SK-N-SH treated with all-trans-retinoic acid at 6 μM for 48 hours (cell line): ENCODE data around the gene MUC5AC.

Experiments used
- ATAC-seq: fragments of 200-7000 bp; cut with Tn5 transposase; 3 replicates; pipeline ENCODE4 v1.9.1; 2020; ENCODE audit warnings: mild to moderate bottlenecking, moderate library complexity
- ARNTL ChIP-seq: fragments of 450-650 bp; formaldehyde crosslinking; IDR thresholded peaks from 2 replicates; pipeline ENCODE4 v1.5.0; 2020; ENCODE audit warnings: low read depth, mild to moderate bottlenecking, moderate library complexity, borderline replicate concordance
- BACH2 ChIP-seq: fragments of 250-450 bp; sonication (Bioruptor Pico); IDR thresholded peaks from 2 replicates; pipeline ENCODE4 v1.9.0; 2021; ENCODE audit warnings: mild to moderate bottlenecking, borderline replicate concordance
- CREB5 ChIP-seq: fragments of 250-450 bp; sonication (Bioruptor Pico); IDR thresholded peaks from 2 replicates; pipeline ENCODE4 v1.5.1; 2020; ENCODE audit warnings: low read depth, mild to moderate bottlenecking, moderate library complexity
- CSDC2 ChIP-seq: fragments of 250-450 bp; sonication (Bioruptor Pico); IDR thresholded peaks from 2 replicates; pipeline ENCODE4 v1.5.0; 2020; ENCODE audit warnings: mild to moderate bottlenecking, moderate library complexity
- CSRNP3 ChIP-seq: fragments of 250-450 bp; sonication (Bioruptor Pico); IDR thresholded peaks from 2 replicates; pipeline ENCODE4 v1.5.1; 2021; ENCODE audit warnings: mild to moderate bottlenecking, moderate library complexity
- ESRRG ChIP-seq: fragments of 250-450 bp; sonication (Bioruptor Pico); IDR thresholded peaks from 2 replicates; pipeline ENCODE4 v1.6.1; 2021; ENCODE audit warnings: mild to moderate bottlenecking
- GLIS3 ChIP-seq: fragments of 250-450 bp; sonication (Bioruptor Pico); IDR thresholded peaks from 2 replicates; pipeline ENCODE4 v1.5.0; 2020; ENCODE audit warnings: mild to moderate bottlenecking, moderate library complexity
- ISL1 ChIP-seq: fragments of 250-450 bp; sonication (Bioruptor Pico); IDR thresholded peaks from 2 replicates; pipeline ENCODE4 v2.1.2; 2022; ENCODE audit warnings: mild to moderate bottlenecking, moderate library complexity
- OSR1 ChIP-seq: fragments of 250-450 bp; sonication (Bioruptor Pico); IDR thresholded peaks from 2 replicates; pipeline ENCODE4 v1.8.0; 2022; ENCODE audit warnings: moderate library complexity, mild to moderate bottlenecking, inconsistent platforms
- PATZ1 ChIP-seq: fragments of 250-450 bp; sonication (Bioruptor Pico); IDR thresholded peaks from 2 replicates; pipeline ENCODE4 v1.8.0; 2020; ENCODE audit warnings: mild to moderate bottlenecking, moderate library complexity, borderline replicate concordance
- POU6F1 ChIP-seq: fragments of 250-450 bp; sonication (Bioruptor Pico); IDR thresholded peaks from 2 replicates; pipeline ENCODE4 v1.8.0; 2021; ENCODE audit warnings: low read depth, mild to moderate bottlenecking, moderate library complexity, borderline replicate concordance
- PPARA ChIP-seq: fragments of 250-450 bp; sonication (Bioruptor Pico); IDR thresholded peaks from 2 replicates; pipeline ENCODE4 v1.5.0; 2020; ENCODE audit warnings: mild to moderate bottlenecking, borderline replicate concordance
- SNAI2 ChIP-seq: fragments of 250-450 bp; sonication (Bioruptor Pico); IDR thresholded peaks from 2 replicates; pipeline ENCODE4 v1.5.0; 2020; ENCODE audit warnings: mild to moderate bottlenecking, moderate library complexity
- TOX ChIP-seq: fragments of 250-450 bp; sonication (Bioruptor Pico); IDR thresholded peaks from 2 replicates; pipeline ENCODE4 v1.8.0; 2021; ENCODE audit warnings: mild to moderate bottlenecking, moderate library complexity, borderline replicate concordance
- ZFP3 ChIP-seq: fragments of 250-450 bp; sonication (Bioruptor Pico); IDR thresholded peaks from 2 replicates; pipeline ENCODE4 v1.5.0; 2020; ENCODE audit warnings: mild to moderate bottlenecking, moderate library complexity
- ZFP30 ChIP-seq: fragments of 450-650 bp; formaldehyde crosslinking; IDR thresholded peaks from 2 replicates; pipeline ENCODE4 v1.5.0; 2022; ENCODE audit warnings: mild to moderate bottlenecking, moderate library complexity
- ZNF70 ChIP-seq: fragments of 450-650 bp; formaldehyde crosslinking; IDR thresholded peaks from 2 replicates; pipeline ENCODE4 v1.5.0; 2020; ENCODE audit warnings: mild to moderate bottlenecking, moderate library complexity
- ZNF8 ChIP-seq: fragments of 450-650 bp; formaldehyde crosslinking; IDR thresholded peaks from 2 replicates; pipeline ENCODE4 v1.5.0; 2020; ENCODE audit warnings: mild to moderate bottlenecking, moderate library complexity

The MUC5AC gene

GRCh38 chr11:1157645-1158591 is at the start of gene MUC5AC:
Gene MUC5AC (plus strand): TSS chr11:1157953. CDS start chr11:1158000, 47 bp downstream.
- no peak for ATAC-seq
- TF ChIP-seq CSRNP3 (CRISPR knock-in tag): no peak
- no peak for TF ChIP-seq PPARA (CRISPR knock-in tag)
- TF ChIP-seq GLIS3: no peak
- no peak for TF ChIP-seq CSDC2 (CRISPR knock-in tag)
- no peak for TF ChIP-seq BACH2 (CRISPR knock-in tag)

- TF ChIP-seq CSRNP3 (CRISPR knock-in tag) (no peak), CREB5 (no peak), ZNF8 (CRISPR knock-in tag) (no peak), ZFP3 (CRISPR knock-in tag) (no peak), ZNF70 (no peak), OSR1 (CRISPR knock-in tag) (no peak), PPARA (CRISPR knock-in tag) (no peak), ISL1 (CRISPR knock-in tag) (no peak), ARNTL (CRISPR knock-in tag) (no peak), BACH2 (CRISPR knock-in tag) (no peak), TOX (no peak), POU6F1 (CRISPR knock-in tag) (no peak), SNAI2 (CRISPR knock-in tag) (no peak), PATZ1 (no peak), GLIS3 (no peak), ZFP30 (no peak)
- no peak for ATAC-seq
Observed at GRCh38 chr11:1108246-1108900, 49.4 kb upstream of the MUC5AC start.

GRCh38 chr11:1109101-1109917 is 48.4 kb upstream of the MUC5AC start:
- ATAC-seq: no peak
- TF ChIP-seq PATZ1 (no peak), PPARA (CRISPR knock-in tag) (no peak), ZFP30 (no peak), ZNF70 (no peak), ESRRG (CRISPR knock-in tag) (no peak), BACH2 (CRISPR knock-in tag) (no peak), GLIS3 (no peak), SNAI2 (CRISPR knock-in tag) (no peak), ARNTL (CRISPR knock-in tag) (no peak)
